LNCaP clone FGC (cell line): ENCODE data around the gene RNF121.

ENCODE experiments used
- DNase-seq: peaks from one replicate; pipeline ENCODE4 v3.0.0-alpha.2; 2011; ENCODE audit warnings: low read depth
- H3K4me3 ChIP-seq: 2 replicates; pipeline ENCODE4 v1.5.1; 2011; ENCODE audit warnings: mild to moderate bottlenecking, low read depth, low read length, control low read depth
- TF ChIP-seq, protein P1 (sequence below): IDR thresholded peaks from 2 replicates; pipeline ENCODE4 v1.5.1; 2012; ENCODE audit warnings: mild to moderate bottlenecking; ENCODE audit not compliant: control insufficient read depth, insufficient read depth; ENCODE audit errors: extremely low read depth

RNF121 gene

DNA sequence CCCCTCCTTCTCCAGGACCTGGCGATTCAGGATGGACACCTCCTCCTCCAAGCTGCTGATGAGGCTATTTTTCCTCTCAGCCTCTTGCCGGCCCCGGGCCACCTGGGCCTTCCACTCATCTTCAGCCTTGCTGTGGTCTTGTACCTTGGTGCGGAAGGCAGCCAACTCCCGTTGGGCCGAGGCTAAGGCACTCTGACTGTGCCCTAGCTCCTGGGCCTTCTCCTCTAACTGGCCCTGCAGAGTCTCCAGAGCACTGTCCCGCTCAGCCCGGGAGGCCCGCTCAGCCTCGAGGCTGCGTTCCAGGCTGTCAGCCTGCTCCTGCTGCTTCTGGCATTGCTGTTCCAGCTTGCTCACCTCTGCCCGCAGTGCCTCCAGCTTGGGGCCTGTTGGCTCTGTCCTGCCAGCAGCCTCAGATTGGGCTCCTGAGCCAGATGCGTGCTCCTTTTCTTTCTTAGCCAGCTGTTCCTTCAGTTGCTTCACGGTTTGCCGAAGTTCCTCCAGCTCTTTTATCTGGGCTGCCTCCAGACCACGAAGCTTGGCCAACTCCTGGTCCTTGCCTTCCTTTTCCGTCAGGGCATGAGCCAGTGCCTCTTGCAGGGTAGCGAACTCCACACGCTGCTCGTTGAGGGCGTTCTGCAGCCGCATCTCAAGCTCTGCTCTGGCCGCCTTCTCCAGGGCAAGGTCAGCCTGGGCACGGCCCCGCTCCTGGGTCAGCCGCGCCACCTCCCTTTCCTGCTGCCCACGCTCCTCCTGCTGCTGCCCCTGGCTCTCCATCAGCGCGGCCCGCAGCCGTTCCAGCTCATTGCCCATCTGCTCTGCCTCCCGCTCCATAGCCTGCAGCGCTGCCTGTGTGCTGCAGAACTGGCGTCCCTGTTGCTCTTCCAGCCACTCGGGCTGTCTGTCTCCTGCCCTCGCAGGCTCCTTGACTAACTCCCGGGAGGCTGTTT lies 85.2 kb downstream of the RNF121 start:
- TF ChIP-seq, protein P1, sequence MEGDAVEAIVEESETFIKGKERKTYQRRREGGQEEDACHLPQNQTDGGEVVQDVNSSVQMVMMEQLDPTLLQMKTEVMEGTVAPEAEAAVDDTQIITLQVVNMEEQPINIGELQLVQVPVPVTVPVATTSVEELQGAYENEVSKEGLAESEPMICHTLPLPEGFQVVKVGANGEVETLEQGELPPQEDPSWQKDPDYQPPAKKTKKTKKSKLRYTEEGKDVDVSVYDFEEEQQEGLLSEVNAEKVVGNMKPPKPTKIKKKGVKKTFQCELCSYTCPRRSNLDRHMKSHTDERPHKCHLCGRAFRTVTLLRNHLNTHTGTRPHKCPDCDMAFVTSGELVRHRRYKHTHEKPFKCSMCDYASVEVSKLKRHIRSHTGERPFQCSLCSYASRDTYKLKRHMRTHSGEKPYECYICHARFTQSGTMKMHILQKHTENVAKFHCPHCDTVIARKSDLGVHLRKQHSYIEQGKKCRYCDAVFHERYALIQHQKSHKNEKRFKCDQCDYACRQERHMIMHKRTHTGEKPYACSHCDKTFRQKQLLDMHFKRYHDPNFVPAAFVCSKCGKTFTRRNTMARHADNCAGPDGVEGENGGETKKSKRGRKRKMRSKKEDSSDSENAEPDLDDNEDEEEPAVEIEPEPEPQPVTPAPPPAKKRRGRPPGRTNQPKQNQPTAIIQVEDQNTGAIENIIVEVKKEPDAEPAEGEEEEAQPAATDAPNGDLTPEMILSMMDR = no peak
- no peak for DNase-seq

DNA sequence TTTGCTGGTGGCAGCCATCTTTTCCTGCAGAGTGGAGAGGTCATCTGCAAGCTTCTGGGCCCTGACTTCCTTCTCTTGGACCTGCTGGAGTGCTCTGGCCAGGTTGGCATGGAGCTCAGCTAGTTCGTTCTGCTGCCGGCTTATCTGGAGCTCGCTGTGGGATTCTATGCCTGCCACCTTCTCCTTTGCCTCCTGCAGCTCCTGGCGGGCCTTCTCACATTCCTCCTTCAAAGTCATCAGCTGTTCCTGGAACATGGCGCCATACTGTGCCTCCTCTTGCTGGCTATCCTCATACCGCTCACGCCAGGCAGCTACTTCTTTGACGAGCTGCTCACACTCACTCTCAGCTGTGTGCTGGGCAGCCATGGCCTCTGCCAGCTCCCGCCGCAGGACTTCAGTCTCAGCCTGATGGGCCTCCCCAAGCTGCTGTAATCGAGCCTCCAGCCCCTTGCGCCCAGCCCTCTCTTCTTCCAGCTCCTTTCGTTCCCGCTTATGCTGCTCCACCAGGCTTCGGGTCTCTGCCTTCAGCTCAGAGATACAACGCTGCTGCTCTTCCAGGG lies 86.0 kb downstream of the RNF121 start:
- H3K4me3 ChIP-seq = no peak overlapping the region
- DNase-seq = no peak
- TF ChIP-seq, protein P1 = no peak

More for the DNA sequence above, 85.2 kb downstream of the RNF121 start:
- no peak overlapping the region for H3K4me3 ChIP-seq

DNA sequence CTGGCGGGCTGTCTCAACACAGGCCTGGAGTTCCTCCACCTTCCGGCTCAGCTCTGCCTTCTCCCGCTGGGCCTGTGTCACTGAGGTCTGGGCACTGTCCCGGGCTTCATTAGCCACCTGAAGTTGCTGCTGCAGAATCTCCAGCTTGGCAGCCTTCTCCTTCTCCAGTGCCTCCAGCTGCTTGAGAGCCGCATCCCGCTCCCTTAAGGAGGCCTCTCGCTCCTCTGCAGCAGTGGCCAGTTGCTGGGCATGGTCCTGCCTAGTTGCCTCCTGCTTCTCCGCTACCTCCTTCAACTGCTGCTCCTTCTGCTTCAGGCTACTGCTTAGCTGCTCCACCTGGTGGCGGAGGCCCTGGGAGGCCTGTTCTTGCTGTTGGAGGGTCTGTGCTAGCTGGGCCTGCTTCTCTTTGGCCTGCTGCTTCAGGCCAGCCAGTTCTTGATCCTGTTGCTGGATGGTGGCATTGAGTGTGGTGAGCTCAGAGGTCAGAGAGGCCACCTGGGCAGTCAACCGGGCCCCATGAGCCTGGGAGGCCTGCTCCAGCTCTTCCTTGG lies 86.7 kb downstream of the RNF121 start:
- TF ChIP-seq, protein P1 = peak; percentile 50
- H3K4me3 ChIP-seq = no peak overlapping the region
- DNase-seq = no peak

DNA sequence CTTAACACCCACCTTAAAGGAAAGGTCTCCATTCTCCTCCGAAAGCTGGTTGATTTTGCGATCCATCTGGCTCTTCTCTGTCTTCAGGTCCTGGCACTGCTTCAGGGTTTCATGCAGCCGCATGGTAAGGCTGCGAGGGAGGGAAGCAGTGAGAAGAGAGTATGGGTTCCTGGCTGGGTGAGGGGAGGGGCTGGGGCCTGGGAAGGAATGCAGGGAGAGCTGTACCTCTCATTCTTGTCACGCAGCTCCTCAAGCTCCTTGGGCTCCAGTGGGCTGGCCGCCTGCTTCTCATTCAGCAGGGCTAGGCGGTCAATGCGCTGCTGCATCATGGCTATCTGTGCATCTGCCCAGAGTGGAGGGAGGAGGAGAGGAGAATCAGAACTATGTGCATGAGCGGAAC lies 89.3 kb downstream of the RNF121 start:
- no peak for DNase-seq
- no peak overlapping the region for H3K4me3 ChIP-seq
- TF ChIP-seq, protein P1 = no peak

DNA sequence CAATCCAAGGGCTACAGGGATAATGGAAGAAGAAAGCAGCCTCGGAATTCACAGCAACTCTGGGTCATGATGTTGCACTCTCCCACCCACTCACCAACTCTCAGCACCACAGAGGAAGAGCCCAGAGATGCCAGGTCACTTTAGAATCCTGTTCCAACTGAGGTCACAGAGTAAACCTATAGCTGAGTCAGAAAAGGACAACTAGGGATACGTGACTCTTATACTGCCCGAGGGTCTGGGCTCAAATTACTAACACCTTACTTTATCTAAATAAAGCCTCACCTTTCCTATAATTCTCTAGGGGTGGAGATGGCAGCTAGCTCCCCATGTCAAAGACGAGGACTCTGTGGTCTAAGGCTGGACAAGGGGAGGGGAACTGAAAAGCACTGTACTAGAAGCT lies 94.5 kb downstream of the RNF121 start:
- DNase-seq = no peak
- no peak overlapping the region for H3K4me3 ChIP-seq
- TF ChIP-seq, protein P1 = no peak

DNA sequence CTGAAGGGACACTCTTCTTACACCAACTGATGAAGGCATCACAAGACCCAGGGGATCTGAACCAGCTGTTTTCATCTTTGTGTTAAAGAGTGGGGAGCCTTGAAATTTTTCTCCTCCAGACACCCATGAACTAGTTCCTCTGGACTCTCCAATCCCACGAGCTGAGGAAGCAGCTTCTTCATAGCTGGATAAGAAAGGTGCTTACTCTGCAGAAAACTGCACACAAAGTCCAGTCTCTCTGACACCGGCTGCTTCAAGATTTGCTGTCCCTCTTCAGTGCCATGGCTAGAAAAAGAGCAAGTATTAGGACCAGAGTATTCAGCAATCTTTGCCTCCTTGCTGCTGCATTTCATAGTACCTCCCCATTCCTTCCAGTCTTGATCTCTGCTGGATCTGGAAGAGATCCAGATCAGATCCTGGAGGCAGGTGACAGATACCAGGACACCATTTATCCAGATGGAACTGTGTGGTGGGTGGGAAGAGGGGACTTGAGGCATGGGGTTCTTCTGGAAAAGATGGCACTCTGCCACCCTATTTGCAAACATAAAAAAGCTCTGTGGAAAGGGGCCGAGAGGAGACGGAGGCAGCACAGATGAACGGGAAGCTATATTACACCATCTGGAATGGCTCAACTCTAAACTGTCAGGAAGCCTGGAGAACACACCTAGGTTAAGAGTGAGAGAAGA lies 95.4 kb downstream of the RNF121 start:
- TF ChIP-seq, protein P1 = no peak
- H3K4me3 ChIP-seq = no peak overlapping the region
- no peak for DNase-seq
